HFF-Myc (cell line): ENCODE data around the gene MAP7.

Experiments
- DNase-seq: peaks from one replicate; pipeline ENCODE4 v3.0.0-alpha.2; 2011; ENCODE audit warnings: low read depth; ENCODE audit errors: extremely low read depth
- H3K4me3 ChIP-seq: replicated peaks from 2 replicates; pipeline ENCODE4 v1.5.1; 2011; ENCODE audit warnings: low read depth, mild to moderate bottlenecking, control low read depth, low read length
- CTCF ChIP-seq: IDR thresholded peaks from 2 replicates; pipeline ENCODE4 v1.5.1; 2012; ENCODE audit warnings: mild to moderate bottlenecking, low read depth, low read length, control low read depth; ENCODE audit errors: missing control alignments

Gene MAP7

GRCh38 chr6:136510299-136510698 lies 39.9 kb downstream of the MAP7 start:
- no peak for DNase-seq
- TF ChIP-seq CTCF = no peak

DNA sequence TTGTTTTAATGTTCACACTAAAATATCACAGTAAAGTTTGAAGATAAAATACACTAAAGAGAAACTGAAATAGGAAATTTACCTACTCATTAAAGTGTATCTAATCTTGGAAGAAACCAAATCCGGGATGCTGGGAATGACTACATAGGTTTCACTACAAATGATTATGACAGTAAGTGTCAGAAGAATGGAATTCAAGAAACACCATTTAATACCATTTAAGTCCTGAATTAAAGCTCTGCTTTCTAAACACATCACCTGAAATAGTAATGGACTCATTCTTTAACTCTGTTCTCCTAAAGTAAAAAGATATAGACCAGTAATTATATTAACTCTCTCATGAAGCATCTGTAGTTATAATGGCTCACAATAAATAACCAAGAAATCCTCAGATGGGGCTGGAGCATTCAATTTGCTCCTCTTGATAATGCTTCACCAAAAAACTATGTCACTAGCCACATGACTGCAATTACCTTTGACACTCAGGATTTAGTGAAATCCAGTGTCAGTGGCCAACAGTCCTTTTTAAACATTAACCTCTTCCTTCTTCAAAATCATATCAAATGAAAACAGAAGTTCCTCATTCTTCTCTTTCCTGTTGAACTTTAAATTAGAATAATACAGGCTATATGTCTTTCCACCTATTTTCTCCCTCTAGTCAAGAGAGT lies 41.4 kb downstream of the MAP7 start:
- H3K4me3 ChIP-seq = no peak overlapping the region
- DNase-seq = no peak
- no peak for TF ChIP-seq CTCF

More at GRCh38 chr6:136510299-136510698, 39.9 kb downstream of the MAP7 start:
- H3K4me3 ChIP-seq = no peak overlapping the region

DNA sequence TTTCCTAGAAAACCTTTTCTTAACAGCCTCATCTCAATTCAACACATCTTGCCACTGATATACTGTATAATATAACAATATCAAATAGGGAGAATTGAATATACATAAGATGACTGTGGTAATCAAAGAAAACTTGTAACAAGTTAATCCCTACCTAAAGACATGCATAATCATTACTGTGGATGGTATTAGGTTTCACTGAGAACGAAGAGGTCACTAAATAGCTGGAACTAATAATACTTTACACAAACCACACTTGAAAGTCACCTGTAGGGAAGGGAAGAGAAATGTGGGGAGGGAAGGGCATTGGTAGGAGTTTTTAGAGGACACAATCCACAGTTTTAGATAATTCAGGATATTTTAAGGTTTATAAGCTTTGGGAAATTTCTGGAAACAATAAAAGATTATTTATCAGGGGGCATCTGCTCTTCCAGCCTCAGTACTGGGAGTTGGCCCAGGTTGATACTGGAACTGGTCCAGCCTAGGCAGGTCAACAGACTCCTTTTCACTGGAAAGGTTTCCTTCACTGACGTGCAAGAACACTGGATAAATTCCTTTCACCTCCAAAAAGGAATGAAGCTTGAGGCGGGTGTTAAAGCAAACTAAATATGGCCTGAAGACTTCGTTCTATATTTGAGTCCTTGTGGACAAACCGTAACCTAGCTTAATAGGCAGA lies 44.0 kb downstream of the MAP7 start:
- no peak for TF ChIP-seq CTCF
- no peak for DNase-seq
- H3K4me3 ChIP-seq = no peak overlapping the region

GRCh38 chr6:136503303-136504029 lies 46.8 kb downstream of the MAP7 start:
- no peak for TF ChIP-seq CTCF
- H3K4me3 ChIP-seq = no peak overlapping the region
- DNase-seq = no peak

DNA sequence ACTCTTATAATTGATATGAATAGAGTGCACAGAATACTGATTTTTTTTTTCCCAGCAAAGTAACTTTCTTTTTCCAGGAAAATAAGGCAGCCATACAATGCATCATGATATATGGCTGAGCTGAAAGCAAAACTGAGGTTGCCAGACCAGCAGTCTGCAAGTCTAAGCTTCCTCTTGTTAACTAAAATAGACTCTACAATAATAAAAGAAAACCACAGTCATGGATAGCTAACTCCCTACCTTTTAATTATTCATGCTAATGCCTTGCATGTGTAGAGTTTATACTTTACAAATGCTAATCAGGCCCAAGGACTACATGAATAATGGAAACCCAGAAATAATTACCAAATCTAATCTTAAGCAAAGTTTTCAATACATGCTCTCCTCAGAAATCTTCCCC lies 47.4 kb downstream of the MAP7 start:
- no peak overlapping the region for H3K4me3 ChIP-seq
- TF ChIP-seq CTCF = no peak
- no peak for DNase-seq

DNA sequence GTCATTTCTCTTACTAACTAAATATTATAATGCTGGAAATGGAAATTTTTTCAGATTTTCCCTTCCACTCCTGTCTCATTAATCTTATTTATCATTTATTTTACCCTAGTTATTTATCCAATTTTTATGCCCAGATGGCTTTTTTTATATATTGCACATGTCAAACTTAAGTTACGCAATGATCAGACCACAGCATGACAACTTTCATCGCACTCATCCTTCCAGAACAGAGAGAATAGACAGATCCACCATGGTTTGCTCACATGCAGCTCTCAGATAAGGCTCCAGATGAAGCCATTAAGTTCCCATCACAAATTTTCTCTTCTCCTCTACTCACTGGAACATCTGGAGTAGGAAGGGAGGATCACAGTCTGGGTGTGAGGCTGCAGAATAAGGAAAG lies 48.7 kb downstream of the MAP7 start:
- H3K4me3 ChIP-seq = no peak overlapping the region
- TF ChIP-seq CTCF = no peak
- DNase-seq = no peak
